Stimulated activated CD8-positive, alpha-beta memory T cell treated with anti-CD3 and anti-CD28 coated beads, Interleukin-7, amount 100 ng/mL, for 24 hours (primary cell): ENCODE measurements around the gene CREB3L2.
"Not testable (repeated sequence)": the region's sequence is repeated elsewhere in the genome, so short reads cannot be mapped to it uniquely, and the experiment has no call there.

Source experiments
- DNase-seq: peaks from one replicate; pipeline ENCODE4 v3.0.0-alpha.2; 2020; ENCODE audit warnings: low read depth

The CREB3L2 gene

GRCh38 chr7:137968339-137968738 lies 33.5 kb downstream of the CREB3L2 start:
- not testable (repeated sequence) for DNase-seq

GRCh38 chr7:137967143-137968018 lies 34.5 kb downstream of the CREB3L2 start:
- no peak for DNase-seq

- no peak for DNase-seq
Measured at GRCh38 chr7:137966641-137967142, 35.2 kb downstream of the CREB3L2 start.

- no peak for DNase-seq
Measured at GRCh38 chr7:137965942-137966640, 35.8 kb downstream of the CREB3L2 start.

GRCh38 chr7:137964824-137965545 lies 36.9 kb downstream of the CREB3L2 start:
- no peak for DNase-seq

- no peak for DNase-seq
Measured at GRCh38 chr7:137962875-137963507, 38.9 kb downstream of the CREB3L2 start.

GRCh38 chr7:137962491-137962874 lies 39.4 kb downstream of the CREB3L2 start:
- no peak for DNase-seq

- no peak for DNase-seq
Measured at GRCh38 chr7:137961200-137962177, 40.4 kb downstream of the CREB3L2 start.

- no peak for DNase-seq
Measured at GRCh38 chr7:137960020-137960419, 41.9 kb downstream of the CREB3L2 start.

GRCh38 chr7:137958470-137959431 lies 43.1 kb downstream of the CREB3L2 start:
- no peak for DNase-seq

GRCh38 chr7:137957887-137958286 lies 44.0 kb downstream of the CREB3L2 start:
- DNase-seq: no peak

GRCh38 chr7:137956591-137956990 lies 45.3 kb downstream of the CREB3L2 start:
- no peak for DNase-seq

- DNase-seq: no peak
Measured at GRCh38 chr7:137956183-137956582, 45.7 kb downstream of the CREB3L2 start.

GRCh38 chr7:137954614-137955013 lies 47.3 kb downstream of the CREB3L2 start:
- no peak for DNase-seq

GRCh38 chr7:137953665-137954470 lies 48.0 kb downstream of the CREB3L2 start:
- DNase-seq: no peak

GRCh38 chr7:137953043-137953664 lies 48.7 kb downstream of the CREB3L2 start:
- DNase-seq: no peak

GRCh38 chr7:137952426-137952805 lies 49.5 kb downstream of the CREB3L2 start:
- DNase-seq: no peak

GRCh38 chr7:137951700-137952425 lies 50.0 kb downstream of the CREB3L2 start:
- no peak for DNase-seq
